ENCODE results near the gene TXNRD3.

TXNRD3 gene

GRCh38 chr3:126649556-126650092, 5.3 kb downstream of the TXNRD3 start:
- in situ Hi-C loops (cut with MboI; ENCODE audit: low sequenced_read_pairs, unreplicated experiment): no loop called here

GRCh38 chr3:126646674-126647073, 8.2 kb downstream of the TXNRD3 start:
- DNase-seq (ENCODE audit: low spot score): no peak
- in situ Hi-C loops (cut with MboI; ENCODE audit: low sequenced_read_pairs, unreplicated experiment): no loop called here
- TF ChIP-seq CTCF (IDR thresholded peaks at IDR 0.05; ENCODE audit: borderline replicate concordance, control extremely low read depth, extremely low read depth, insufficient read depth, missing control alignments): no peak

More at GRCh38 chr3:126649556-126650092, 5.3 kb downstream of the TXNRD3 start:
- TF ChIP-seq CTCF (IDR thresholded peaks at IDR 0.05; ENCODE audit: borderline replicate concordance, control extremely low read depth, extremely low read depth, insufficient read depth, missing control alignments): no peak
- DNase-seq (ENCODE audit: low spot score): no peak

GRCh38 chr3:126644615-126645014, 10.3 kb downstream of the TXNRD3 start:
- in situ Hi-C loops (cut with MboI; ENCODE audit: low sequenced_read_pairs, unreplicated experiment): no loop called here
- DNase-seq (ENCODE audit: low spot score): no peak
- no peak for TF ChIP-seq CTCF (IDR thresholded peaks at IDR 0.05; ENCODE audit: borderline replicate concordance, control extremely low read depth, extremely low read depth, insufficient read depth, missing control alignments)

- no peak for TF ChIP-seq CTCF (IDR thresholded peaks at IDR 0.05; ENCODE audit: borderline replicate concordance, control extremely low read depth, extremely low read depth, insufficient read depth, missing control alignments)
- no peak for DNase-seq (ENCODE audit: low spot score)
- in situ Hi-C loops (cut with MboI; ENCODE audit: low sequenced_read_pairs, unreplicated experiment): no loop called here
Observed at GRCh38 chr3:126638790-126639189, 16.1 kb downstream of the TXNRD3 start.

GRCh38 chr3:126636436-126636835, 18.5 kb downstream of the TXNRD3 start:
- in situ Hi-C loops (cut with MboI; ENCODE audit: low sequenced_read_pairs, unreplicated experiment): no loop called here
- TF ChIP-seq CTCF (IDR thresholded peaks at IDR 0.05; ENCODE audit: borderline replicate concordance, control extremely low read depth, extremely low read depth, insufficient read depth, missing control alignments): no peak
- DNase-seq (ENCODE audit: low spot score): no peak

- DNase-seq (ENCODE audit: low spot score): no peak
- no peak for TF ChIP-seq CTCF (IDR thresholded peaks at IDR 0.05; ENCODE audit: borderline replicate concordance, control extremely low read depth, extremely low read depth, insufficient read depth, missing control alignments)
- in situ Hi-C loops (cut with MboI; ENCODE audit: low sequenced_read_pairs, unreplicated experiment): no loop called here
Observed at GRCh38 chr3:126634803-126635202, 20.1 kb downstream of the TXNRD3 start.

Data from GM13976 (cell line).